HAP-1 (cell line): ENCODE measurements around the gene TMEM198.

Experiments
- DNase-seq, 2 experiments: peaks; one replicate each; pipeline ENCODE4 v3.0.0-alpha.2; 2016 to 2020; ENCODE audit warnings: low spot score in 2 of 2
- H3K27me3 ChIP-seq: fragments of 250-450 bp; sonication (Bioruptor Pico); 2 replicates; pipeline ENCODE4 v1.5.1; 2020; ENCODE audit warnings: low read depth, mild to moderate bottlenecking, moderate library complexity
- H3K36me3 ChIP-seq: fragments of 250-450 bp; sonication (Bioruptor Pico); replicated peaks from 2 replicates; pipeline ENCODE4 v1.5.1; 2020; ENCODE audit warnings: mild to moderate bottlenecking
- H3K4me1 ChIP-seq: fragments of 250-450 bp; sonication (Bioruptor Pico); 2 replicates; pipeline ENCODE4 v1.5.1; 2020; ENCODE audit warnings: mild to moderate bottlenecking
- H3K4me3 ChIP-seq: fragments of 250-450 bp; sonication (Bioruptor Pico); 2 replicates; pipeline ENCODE4 v1.5.1; 2020; ENCODE audit warnings: mild to moderate bottlenecking, moderate library complexity
- H3K9me3 ChIP-seq: fragments of 250-450 bp; sonication (Bioruptor Pico); 2 replicates; pipeline ENCODE4 v1.5.1; 2020; ENCODE audit warnings: mild to moderate bottlenecking, moderate library complexity
- in situ Hi-C: fragments of 300-500 bp; cut with MboI; formaldehyde crosslinking; loops from 3 replicates; pipeline ENCODE4 v1.14.3; 2020; ENCODE audit warnings: low sequenced_read_pairs, inconsistent platforms, mixed read lengths

TMEM198 gene

DNA sequence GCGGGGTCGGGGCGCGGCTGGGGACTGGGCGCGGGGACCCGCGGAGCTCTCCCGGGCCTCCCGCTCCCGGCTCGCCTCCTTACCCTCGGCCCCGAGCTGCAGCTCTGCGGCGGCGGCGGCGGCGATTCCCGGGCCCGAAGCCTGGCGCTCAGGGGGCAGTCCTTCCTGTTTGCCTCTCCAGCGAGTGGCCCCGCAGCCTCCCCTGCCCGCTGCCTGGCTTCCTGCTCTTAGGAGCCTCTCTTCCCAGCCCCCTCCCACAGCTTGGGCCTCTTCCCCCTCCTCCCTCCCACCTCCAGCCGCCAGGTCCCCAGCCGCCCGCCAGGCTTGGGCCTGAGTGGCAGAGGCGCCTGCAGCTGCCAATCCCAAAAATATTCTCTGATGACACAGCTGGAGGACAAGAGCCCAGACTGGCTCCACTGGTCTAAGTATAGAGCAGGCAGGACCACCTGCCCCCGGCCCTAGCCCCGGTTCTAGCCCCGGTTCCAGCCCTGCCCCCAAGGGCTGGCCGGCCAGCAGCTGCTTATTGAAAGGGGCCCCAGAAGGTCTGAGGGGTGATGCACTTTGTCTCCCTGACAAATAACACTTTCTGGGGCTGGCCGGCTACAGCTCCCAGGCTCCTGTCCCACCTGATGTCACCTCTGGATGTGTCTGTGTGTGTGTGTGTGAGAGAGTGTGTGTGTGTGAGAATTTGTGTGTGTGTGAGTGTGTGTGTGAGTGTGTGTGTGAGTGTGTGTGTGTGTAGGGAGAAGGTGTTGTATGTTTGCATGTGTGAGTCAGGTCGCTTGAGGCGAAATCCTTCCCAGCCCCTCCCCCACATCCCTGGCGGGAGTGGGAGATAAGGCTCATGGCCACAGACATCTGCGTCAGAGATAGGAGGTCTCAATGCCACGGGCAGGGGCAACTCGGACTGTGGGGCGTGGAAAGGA is 27.7 kb downstream of the TMEM198 start, which contains the start of gene OBSL1:
TSS of gene OBSL1 (minus strand) at position 229 of the 926 bp plus-strand sequence. CDS start 307 bp downstream, outside the sequence.
- no peaks in the 10 kb centered on the region for H3K9me3 ChIP-seq
- in situ Hi-C loops: no loop called here
- H3K4me1 ChIP-seq: peaks cover 17% of the 10 kb centered on the region
- no peaks in the 10 kb centered on the region for H3K27me3 ChIP-seq
- peaks cover 3% of the 10 kb centered on the region; the same call in 1 of the 2 replicates for H3K36me3 ChIP-seq
- peak; percentile 82 to 93 for DNase-seq
- peak within 1 kb of the TSS; percentile 51 for H3K4me3 ChIP-seq

DNA sequence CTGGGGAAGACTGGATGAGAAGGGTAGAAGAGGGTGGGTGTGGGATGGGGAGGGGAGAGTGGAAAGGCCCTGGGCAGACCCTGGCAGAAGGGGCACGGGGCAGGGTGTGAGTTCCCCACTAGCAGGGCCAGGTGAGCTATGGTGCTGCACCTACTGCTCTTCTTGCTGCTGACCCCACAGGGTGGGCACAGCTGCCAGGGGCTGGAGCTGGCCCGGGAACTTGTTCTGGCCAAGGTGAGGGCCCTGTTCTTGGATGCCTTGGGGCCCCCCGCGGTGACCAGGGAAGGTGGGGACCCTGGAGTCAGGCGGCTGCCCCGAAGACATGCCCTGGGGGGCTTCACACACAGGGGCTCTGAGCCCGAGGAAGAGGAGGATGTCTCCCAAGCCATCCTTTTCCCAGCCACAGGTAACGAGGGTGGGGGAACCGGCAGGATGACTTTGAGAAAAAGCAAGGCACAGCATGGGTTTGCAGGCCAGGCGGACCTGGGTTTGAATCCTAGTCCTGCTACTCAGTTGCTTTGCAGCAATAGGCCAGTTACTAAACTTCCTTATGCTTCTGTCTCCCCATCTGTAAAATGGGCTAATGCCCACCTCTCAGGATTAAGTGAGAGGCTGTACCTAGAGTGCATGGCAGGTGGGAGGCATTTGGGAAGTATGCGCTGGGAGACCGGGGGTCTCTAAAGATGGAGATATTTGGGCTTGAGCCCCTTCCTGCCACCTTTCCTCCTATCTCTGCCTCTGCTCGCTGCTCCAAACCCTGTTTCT is 28.6 kb downstream of the TMEM198 start, which contains the start of gene INHA:
TSS of gene INHA (plus strand) at position 74 of the 765 bp plus-strand sequence. CDS start at position 139, 65 bp downstream.
- Histone ChIP-seq H3K9me3 (no peaks in the 10 kb centered on the region), H3K4me1 (peaks cover 17% of the 10 kb centered on the region), H3K27me3 (no peaks in the 10 kb centered on the region), H3K4me3 (peak within 1 kb of the TSS; percentile 51), H3K36me3 (peaks cover 3% of the 10 kb centered on the region; the same call in 1 of the 2 replicates)
- in situ Hi-C loops: no loop called here
- DNase-seq: no peak

DNA sequence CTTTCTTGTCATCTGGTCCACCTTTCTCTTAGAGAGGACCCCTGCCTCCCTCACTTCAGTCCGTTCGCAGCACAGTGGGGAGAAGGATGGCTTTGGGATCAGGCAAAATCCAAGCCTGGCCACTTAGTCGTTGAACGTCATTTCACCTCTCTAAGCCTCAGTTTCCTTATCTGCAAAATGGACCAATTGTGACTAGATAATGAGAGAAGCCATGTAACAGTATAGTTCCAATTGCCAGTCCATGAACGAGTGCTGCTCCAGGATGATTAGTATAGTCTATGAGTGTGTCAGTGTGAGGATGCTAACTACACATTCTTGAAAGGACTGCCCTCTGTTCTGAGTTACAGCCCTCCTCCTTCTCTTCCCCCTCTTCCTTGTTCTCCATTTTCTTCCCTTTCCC is 29.3 kb downstream of the TMEM198 start:
- Histone ChIP-seq H3K36me3 (peaks cover 3% of the 10 kb centered on the region; the same call in 1 of the 2 replicates), H3K27me3 (no peaks in the 10 kb centered on the region), H3K4me1 (peaks cover 17% of the 10 kb centered on the region), H3K9me3 (no peaks in the 10 kb centered on the region), H3K4me3 (no peak overlapping the region)
- no peak for DNase-seq
- in situ Hi-C loops: no loop called here

DNA sequence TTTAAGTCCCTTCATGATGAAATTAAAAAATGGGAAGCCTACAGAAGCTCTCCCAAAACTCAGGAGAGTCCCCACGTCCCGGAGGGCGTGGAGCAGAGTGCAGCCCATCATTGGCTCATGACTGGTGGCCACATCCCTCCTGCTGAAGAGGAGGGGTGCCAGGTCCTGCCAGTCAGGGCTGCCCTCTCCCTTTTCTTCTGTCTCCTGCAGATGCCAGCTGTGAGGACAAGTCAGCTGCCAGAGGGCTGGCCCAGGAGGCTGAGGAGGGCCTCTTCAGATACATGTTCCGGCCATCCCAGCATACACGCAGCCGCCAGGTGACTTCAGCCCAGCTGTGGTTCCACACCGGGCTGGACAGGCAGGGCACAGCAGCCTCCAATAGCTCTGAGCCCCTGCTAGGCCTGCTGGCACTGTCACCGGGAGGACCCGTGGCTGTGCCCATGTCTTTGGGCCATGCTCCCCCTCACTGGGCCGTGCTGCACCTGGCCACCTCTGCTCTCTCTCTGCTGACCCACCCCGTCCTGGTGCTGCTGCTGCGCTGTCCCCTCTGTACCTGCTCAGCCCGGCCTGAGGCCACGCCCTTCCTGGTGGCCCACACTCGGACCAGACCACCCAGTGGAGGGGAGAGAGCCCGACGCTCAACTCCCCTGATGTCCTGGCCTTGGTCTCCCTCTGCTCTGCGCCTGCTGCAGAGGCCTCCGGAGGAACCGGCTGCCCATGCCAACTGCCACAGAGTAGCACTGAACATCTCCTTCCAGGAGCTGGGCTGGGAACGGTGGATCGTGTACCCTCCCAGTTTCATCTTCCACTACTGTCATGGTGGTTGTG is 30.9 kb downstream of the TMEM198 start:
- H3K36me3 ChIP-seq: no peaks in the 10 kb centered on the region; the same call in 1 of the 2 replicates
- H3K4me1 ChIP-seq: peaks cover 13% of the 10 kb centered on the region
- no peaks in the 10 kb centered on the region for H3K27me3 ChIP-seq
- H3K9me3 ChIP-seq: no peaks in the 10 kb centered on the region
- DNase-seq: no peak
- in situ Hi-C loops: no loop called here
- no peak overlapping the region for H3K4me3 ChIP-seq

DNA sequence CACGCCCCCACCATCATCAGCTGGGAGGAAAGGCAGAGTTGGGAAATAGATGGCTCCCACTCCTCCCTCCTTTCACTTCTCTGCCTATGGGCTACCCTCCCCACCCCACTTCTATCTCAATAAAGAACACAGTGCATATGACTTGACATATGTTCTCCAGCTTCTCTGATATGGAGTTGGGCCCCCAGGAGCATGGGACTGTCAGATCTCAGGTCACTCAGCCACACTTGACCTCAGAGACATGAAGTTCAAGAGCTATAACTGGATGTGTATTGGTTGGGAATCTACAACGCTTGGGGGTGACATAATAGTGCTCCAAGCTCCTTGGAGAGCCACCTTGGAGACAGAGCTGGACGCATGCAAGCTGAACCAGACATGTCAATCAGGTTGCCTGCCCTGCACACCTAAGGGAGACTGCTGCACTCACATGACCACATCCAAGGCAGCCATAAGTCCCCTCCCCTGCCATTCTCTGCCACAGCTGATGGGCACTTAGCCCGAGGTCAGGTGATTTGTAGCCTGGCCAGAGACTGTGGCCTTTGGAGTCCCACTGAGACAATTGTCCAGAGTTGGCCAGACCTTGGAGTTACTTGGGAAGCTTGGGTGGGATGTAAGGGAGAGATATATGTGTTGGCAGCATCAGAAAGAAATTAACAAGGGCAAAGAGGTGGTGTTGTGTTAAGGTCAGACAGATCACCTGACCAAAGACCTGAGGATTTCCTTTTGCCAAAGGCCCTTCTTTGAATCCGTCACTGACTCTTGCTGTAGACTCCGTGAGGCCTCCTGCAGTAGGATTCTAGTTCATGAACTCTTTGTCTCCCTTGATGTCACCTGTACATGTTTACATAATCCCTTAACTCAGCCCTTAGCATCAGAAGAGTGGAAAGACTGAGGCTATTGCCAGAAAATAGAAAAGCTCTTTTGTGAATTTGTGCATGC is 32.0 kb downstream of the TMEM198 start:
- DNase-seq: no peak
- Histone ChIP-seq H3K4me1 (peaks cover 9% of the 10 kb centered on the region), H3K27me3 (no peaks in the 10 kb centered on the region), H3K9me3 (no peaks in the 10 kb centered on the region), H3K36me3 (no peaks in the 10 kb centered on the region), H3K4me3 (no peak overlapping the region)
- in situ Hi-C loops: no loop called here

DNA sequence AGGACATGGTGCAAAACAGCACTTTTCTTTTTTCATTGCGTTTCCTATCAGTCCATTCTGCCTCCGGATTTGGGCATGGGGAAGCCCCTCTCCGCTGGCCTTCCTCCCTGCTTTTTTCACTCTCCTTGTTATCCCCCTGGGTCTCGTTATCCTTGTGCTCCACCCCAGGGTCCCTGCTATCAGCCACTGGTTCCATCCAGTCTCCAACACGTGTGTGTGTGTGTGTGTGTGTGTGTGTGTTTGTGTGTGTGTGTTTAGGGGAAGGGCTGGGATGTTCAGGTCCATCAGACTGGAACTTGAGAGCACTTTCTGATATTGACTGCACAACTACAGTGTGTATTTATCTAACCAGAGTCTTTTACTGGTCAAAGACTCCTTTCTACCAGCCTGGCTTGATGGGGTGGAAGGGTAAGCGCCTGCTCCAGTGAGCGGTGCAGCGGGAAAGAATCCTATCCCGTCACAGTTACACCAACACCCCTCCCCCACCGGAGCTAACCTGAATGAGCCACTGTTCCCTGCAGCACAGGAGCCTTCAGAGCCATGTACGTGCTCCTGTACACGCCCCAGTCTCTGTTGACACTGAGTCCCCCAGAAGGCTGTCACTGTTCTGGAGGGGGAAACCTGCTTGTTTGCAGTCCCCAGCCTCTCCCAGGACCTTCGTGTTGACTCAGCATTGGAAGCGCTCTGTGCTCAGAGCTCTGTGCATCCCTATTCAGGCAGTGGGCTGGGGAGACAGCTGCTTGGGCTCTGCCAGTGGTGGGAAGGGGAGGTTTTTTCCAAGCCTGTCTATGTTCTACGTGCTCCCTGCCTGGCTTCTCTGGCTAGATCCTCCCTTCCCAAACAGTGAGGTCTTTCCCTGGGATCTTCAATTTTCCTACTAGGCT is 32.9 kb downstream of the TMEM198 start:
- in situ Hi-C loops: no loop called here
- Histone ChIP-seq H3K9me3 (no peaks in the 10 kb centered on the region), H3K27me3 (no peaks in the 10 kb centered on the region), H3K36me3 (no peaks in the 10 kb centered on the region), H3K4me1 (peaks cover 6% of the 10 kb centered on the region), H3K4me3 (no peak overlapping the region)
- peak in 1 of 2 experiments; percentile 60 for DNase-seq

DNA sequence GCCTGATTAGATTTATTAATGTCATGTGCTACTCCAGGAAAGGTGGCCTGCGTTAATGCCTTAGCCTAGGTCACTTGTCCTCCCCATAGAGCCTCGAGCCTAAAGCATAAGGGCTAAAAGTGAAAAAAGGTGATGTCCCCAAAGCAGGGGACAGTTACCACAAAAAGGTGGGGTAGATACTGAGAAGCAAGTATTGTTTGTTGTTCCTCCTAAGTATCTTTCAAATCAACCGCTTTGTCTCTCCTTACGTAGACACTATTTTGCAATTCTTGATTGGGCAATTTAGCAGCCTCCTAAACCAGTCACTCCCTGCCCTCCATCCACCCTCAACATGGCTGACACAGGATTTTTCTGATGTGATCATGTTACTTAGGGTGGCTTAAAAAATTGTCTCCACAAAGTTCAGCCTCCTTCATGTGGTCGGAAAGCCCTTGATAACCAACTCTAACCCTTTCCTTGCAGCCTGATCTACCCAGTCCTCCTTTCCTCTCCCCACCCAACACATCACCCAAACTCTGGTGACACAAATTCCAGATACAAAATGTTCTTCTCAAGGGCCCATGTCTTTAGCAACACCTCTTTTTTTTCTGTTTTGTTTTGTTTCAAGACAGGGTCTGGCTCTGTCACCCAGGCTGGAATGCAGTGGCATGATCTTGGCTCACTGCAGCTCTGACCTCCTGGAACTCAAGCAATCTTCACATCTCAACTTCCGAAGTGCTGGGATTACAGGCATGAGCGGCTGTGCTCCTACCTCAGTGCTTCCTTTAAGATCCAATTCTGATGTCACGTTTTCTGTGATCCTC is 35.2 kb downstream of the TMEM198 start:
- DNase-seq: no peak
- in situ Hi-C loops: no loop called here
- 0 out of 2 replicates have a peak, but pooled peaks cover 2% of the 10 kb centered on the region for H3K4me1 ChIP-seq

DNA sequence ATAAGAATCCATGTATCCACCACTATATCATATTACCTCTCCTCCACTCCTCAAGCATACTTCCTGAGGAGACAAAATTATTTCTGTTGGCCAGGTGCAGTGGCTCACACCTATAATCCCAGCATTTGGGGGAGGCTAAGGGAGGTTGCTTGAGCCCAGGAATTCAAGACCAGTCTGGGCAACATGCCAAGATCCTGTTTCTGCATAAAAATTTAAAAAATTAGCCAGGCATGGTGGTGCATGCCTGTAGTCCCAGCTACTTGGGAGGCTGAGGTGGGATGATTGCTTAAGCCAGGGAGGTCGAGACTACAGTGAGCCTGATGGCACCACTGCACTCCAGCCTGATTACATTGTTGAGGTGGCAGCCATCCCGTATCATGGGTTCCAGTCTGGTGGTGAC is 37.5 kb downstream of the TMEM198 start:
- 0 out of 2 replicates have a peak, but pooled peaks cover 2% of the 10 kb centered on the region for H3K4me1 ChIP-seq
- in situ Hi-C loops: no loop called here
- no peak for DNase-seq

More for the DNA sequence above, 35.2 kb downstream of the TMEM198 start:
- Histone ChIP-seq H3K36me3 (no peaks in the 10 kb centered on the region), H3K4me3 (no peak overlapping the region), H3K9me3 (no peaks in the 10 kb centered on the region; the same call in 1 of the 2 replicates), H3K27me3 (no peaks in the 10 kb centered on the region)

DNA sequence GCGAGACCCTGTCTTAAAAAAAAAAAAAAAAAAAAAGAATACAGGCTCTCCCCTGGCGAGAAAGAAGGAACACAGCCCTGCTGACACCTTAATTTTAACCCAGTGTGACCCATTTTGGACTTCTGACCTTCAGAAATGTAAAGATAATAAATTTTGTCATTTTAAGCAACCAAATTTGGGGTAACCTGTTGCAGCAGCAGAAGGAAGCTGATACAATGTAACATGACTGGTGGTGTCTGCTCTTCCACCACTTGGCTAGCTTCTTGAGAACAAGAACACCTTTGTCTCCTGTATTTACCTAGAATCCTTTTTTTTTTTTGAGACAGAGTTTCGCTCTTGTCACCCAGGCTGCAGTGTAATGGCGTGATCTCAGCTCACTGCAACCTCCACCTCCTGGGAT is 47.3 kb downstream of the TMEM198 start:
- DNase-seq: no peak
- Histone ChIP-seq H3K36me3 (no peaks in the 10 kb centered on the region), H3K4me3 (no peak overlapping the region), H3K27me3 (no peaks in the 10 kb centered on the region), H3K9me3 (no peaks in the 10 kb centered on the region), H3K4me1 (peaks cover 8% of the 10 kb centered on the region)
- in situ Hi-C loops: no loop called here

More for the DNA sequence above, 37.5 kb downstream of the TMEM198 start:
- H3K27me3 ChIP-seq: peaks cover 4% of the 10 kb centered on the region; the same call in 1 of the 2 replicates
- no peaks in the 10 kb centered on the region for H3K36me3 ChIP-seq
- no peak overlapping the region for H3K4me3 ChIP-seq
- no peaks in the 10 kb centered on the region; the same call in 1 of the 2 replicates for H3K9me3 ChIP-seq

DNA sequence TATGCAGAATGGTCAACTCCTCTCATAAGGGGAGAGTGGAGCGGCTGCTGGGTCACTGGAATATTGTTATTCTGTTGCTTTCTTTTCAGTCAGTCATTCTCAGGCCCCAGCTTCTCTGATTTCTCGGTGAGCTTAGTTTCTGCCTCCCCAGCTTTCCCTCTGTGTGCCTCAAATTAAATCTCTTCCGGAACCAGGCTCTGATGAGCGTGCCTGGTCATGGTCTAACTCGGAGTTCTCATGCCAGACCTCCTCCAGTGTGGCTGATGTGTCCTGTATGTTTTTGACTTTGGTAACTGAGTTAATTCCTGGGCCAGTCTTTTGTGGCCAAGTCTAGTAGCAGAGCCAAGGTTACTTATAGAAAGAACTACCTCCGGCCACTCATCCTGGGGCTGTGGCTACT is 48.9 kb downstream of the TMEM198 start:
- no peak for DNase-seq
- H3K36me3 ChIP-seq: no peaks in the 10 kb centered on the region
- no peak overlapping the region for H3K4me3 ChIP-seq
- H3K27me3 ChIP-seq: no peaks in the 10 kb centered on the region
- no peaks in the 10 kb centered on the region for H3K9me3 ChIP-seq
- in situ Hi-C loops: no loop called here
- H3K4me1 ChIP-seq: peaks cover 8% of the 10 kb centered on the region

DNA sequence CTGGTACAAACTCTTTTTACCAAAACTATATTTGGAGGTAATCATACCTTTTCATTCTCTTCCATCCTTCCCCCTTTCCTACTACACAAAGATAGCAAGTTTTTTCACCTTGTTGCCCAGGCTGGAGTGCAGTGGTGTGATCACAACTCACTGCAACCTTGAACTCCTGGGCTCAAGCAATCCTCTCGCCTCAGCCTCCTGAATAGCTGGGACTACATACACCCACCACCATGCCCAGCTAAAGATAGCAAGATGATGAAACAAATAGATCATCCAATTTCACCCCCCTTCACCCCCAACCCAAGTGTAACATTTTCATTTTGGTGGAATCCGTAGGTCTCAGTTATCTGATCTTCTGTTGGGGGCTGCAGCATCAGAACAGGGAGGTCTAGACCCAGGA is 49.3 kb downstream of the TMEM198 start:
- H3K36me3 ChIP-seq: no peaks in the 10 kb centered on the region
- peaks cover 8% of the 10 kb centered on the region for H3K4me1 ChIP-seq
- DNase-seq: no peak
- no peaks in the 10 kb centered on the region for H3K27me3 ChIP-seq
- in situ Hi-C loops: no loop called here
- H3K4me3 ChIP-seq: no peak overlapping the region
- H3K9me3 ChIP-seq: no peaks in the 10 kb centered on the region
